HepG2 (cell line): ENCODE measurements around the gene AMPD2. TPM values are rescaled to one million over a fixed set of nuclear protein-coding genes. Genes with fewer than 3 reads are reported as not detected.

Experiments used
- AGO2 ChIP-seq: fragments of 200-400 bp; formaldehyde crosslinking; optimal IDR thresholded peaks from 2 replicates; pipeline ENCODE3; 2017; ENCODE audit warnings: mild to moderate bottlenecking, low read depth, low read length, moderate library complexity
- EHMT2 ChIP-seq: fragments of 200-600 bp; sonication (generic); IDR thresholded peaks from 2 replicates; pipeline ENCODE4 v1.7.0; 2017; ENCODE audit warnings: antibody characterized with exemption, low read depth, low read length, borderline replicate concordance
- FOXK1 ChIP-seq: sonication (generic); formaldehyde crosslinking; IDR thresholded peaks from 2 replicates; pipeline ENCODE4 v1.4.0; 2020; ENCODE audit warnings: low read depth, missing genetic modification reagents, borderline replicate concordance
- NFATC3 ChIP-seq: sonication (generic); formaldehyde crosslinking; IDR thresholded peaks from 2 replicates; pipeline ENCODE4 v1.5.1; 2020; ENCODE audit warnings: mild to moderate bottlenecking, missing genetic modification reagents
- PAXIP1 ChIP-seq: sonication (generic); formaldehyde crosslinking; conservative IDR thresholded peaks from 2 replicates; pipeline ENCODE4 v1.4.0; 2020; ENCODE audit warnings: mild to moderate bottlenecking, missing genetic modification reagents, moderate library complexity
- RAD21 ChIP-seq: fragments of 450-650 bp; formaldehyde crosslinking; IDR thresholded peaks from 2 replicates; pipeline ENCODE4 v1.5.0; 2020; ENCODE audit warnings: mild to moderate bottlenecking
- TEAD3 ChIP-seq: optimal IDR thresholded peaks from 2 replicates; pipeline ENCODE3; 2016; ENCODE audit warnings: borderline replicate concordance
- TGIF2 ChIP-seq: IDR thresholded peaks from 2 replicates; pipeline ENCODE4 v1.6.1; 2016; ENCODE audit warnings: control low read depth, missing compliant biosample characterization
- ZBTB46 ChIP-seq: sonication (generic); formaldehyde crosslinking; IDR thresholded peaks from 2 replicates; pipeline ENCODE4 v1.4.0; 2020; ENCODE audit warnings: mild to moderate bottlenecking, missing genetic modification reagents, borderline replicate concordance
- ZFX ChIP-seq: sonication (generic); formaldehyde crosslinking; IDR thresholded peaks from 2 replicates; pipeline ENCODE4 v1.4.0; 2020; ENCODE audit warnings: mild to moderate bottlenecking, low read depth, missing genetic modification reagents, moderate library complexity
- ZNF121 ChIP-seq: sonication (generic); formaldehyde crosslinking; IDR thresholded peaks from 2 replicates; pipeline ENCODE4 v1.5.0; 2020; ENCODE audit warnings: mild to moderate bottlenecking, missing genetic modification reagents
- ZNF335 ChIP-seq: sonication (generic); formaldehyde crosslinking; IDR thresholded peaks from 2 replicates; pipeline ENCODE4 v1.4.0; 2020; ENCODE audit warnings: missing genetic modification reagents
- ZNF430 ChIP-seq: sonication (generic); formaldehyde crosslinking; IDR thresholded peaks from 2 replicates; pipeline ENCODE4 v1.9.0; 2021; ENCODE audit warnings: mild to moderate bottlenecking, missing genetic modification reagents
- ZNF776 ChIP-seq: sonication (generic); formaldehyde crosslinking; IDR thresholded peaks from 2 replicates; pipeline ENCODE4 v1.4.0; 2020; ENCODE audit warnings: mild to moderate bottlenecking, missing genetic modification reagents
- ZNF780A ChIP-seq: sonication (generic); formaldehyde crosslinking; IDR thresholded peaks from 2 replicates; pipeline ENCODE4 v1.8.0; 2022; ENCODE audit warnings: mild to moderate bottlenecking, missing genetic modification reagents, moderate library complexity
- ZNF790 ChIP-seq: sonication (generic); formaldehyde crosslinking; IDR thresholded peaks from 2 replicates; pipeline ENCODE4 v1.8.0; 2022; ENCODE audit warnings: missing genetic modification reagents, mild to moderate bottlenecking, borderline replicate concordance
- polyA plus RNA-seq, 8 experiments: library from polyadenylated mRNA; depleted of rRNA in 3 of 8; stranded (reverse) in 7 of 8; unstranded in 1 of 8; fragments of >200 nt; fragmentation: Illumina TruSeq in 4 of 8; extraction: Trizol in 4 of 8; gene quantifications; 2 replicates each; pipeline versions ENCODE4 v1.2.1 to v1.2.3, GENCODE V29; 2011 to 2016; ENCODE audit warnings: low read depth in 4 of 8, missing spikeins in 1 of 8, mixed read lengths in 1 of 8; ENCODE audit not compliant: insufficient read depth in 1 of 8
- total RNA-seq, 5 experiments: library from RNA; depleted of rRNA; stranded (reverse); fragments of >200 nt; fragmentation: Illumina TruSeq; extraction: Trizol; gene quantifications; 2 replicates each; pipeline ENCODE4 v1.2.3, GENCODE V29; 2016; ENCODE audit warnings: low read depth in 1 of 5
- TF ChIP-seq, protein P1 (sequence below): sonication (generic); formaldehyde crosslinking; IDR thresholded peaks from 2 replicates; pipeline ENCODE4 v1.8.0; 2022; ENCODE audit warnings: missing genetic modification reagents, mild to moderate bottlenecking, borderline replicate concordance
- TF ChIP-seq, protein P2 (sequence below): sonication (generic); formaldehyde crosslinking; IDR thresholded peaks from 2 replicates; pipeline ENCODE4 v1.5.0; 2020; ENCODE audit warnings: missing genetic modification reagents
- TF ChIP-seq, protein P3 (sequence below): sonication (generic); formaldehyde crosslinking; IDR thresholded peaks from 2 replicates; pipeline ENCODE4 v1.5.0; 2020; ENCODE audit warnings: mild to moderate bottlenecking, missing genetic modification reagents

AMPD2 gene
- total and polyA plus RNA-seq, 2 of the 13 experiments (the other 11 are each of a cell fraction or from before 2014, with no cell fraction given), result 62.3 to 82.0 TPM

- TF ChIP-seq RAD21 (CRISPR knock-in tag) (no peak), PAXIP1 (CRISPR knock-in tag) (peak; percentile 47), NFATC3 (CRISPR knock-in tag) (no peak), TGIF2 (CRISPR knock-in tag) (peak; percentile 71), AGO2 (peak; percentile 75), ZNF121 (CRISPR knock-in tag) (no peak), ZNF335 (CRISPR knock-in tag) (no peak), FOXK1 (no peak), ZNF780A (CRISPR knock-in tag) (no peak; the same call in 1 of the 2 replicates), TEAD3 (CRISPR knock-in tag) (peak; percentile 5), ZFX (CRISPR knock-in tag) (peak; percentile 72; the same call in 1 of the 2 replicates), ZNF790 (CRISPR knock-in tag) (peak; percentile 65; the same call in 1 of the 2 replicates), ZNF430 (no peak), EHMT2 (no peak), ZBTB46 (CRISPR knock-in tag) (no peak), ZNF776 (0 out of 2 replicates have a peak, but pooled peaks have one; percentile 66)
- TF ChIP-seq, protein P1, sequence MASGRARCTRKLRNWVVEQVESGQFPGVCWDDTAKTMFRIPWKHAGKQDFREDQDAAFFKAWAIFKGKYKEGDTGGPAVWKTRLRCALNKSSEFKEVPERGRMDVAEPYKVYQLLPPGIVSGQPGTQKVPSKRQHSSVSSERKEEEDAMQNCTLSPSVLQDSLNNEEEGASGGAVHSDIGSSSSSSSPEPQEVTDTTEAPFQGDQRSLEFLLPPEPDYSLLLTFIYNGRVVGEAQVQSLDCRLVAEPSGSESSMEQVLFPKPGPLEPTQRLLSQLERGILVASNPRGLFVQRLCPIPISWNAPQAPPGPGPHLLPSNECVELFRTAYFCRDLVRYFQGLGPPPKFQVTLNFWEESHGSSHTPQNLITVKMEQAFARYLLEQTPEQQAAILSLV (CRISPR knock-in tag), result peak; percentile 59; the same call in 1 of the 2 replicates
- TF ChIP-seq, protein P2, sequence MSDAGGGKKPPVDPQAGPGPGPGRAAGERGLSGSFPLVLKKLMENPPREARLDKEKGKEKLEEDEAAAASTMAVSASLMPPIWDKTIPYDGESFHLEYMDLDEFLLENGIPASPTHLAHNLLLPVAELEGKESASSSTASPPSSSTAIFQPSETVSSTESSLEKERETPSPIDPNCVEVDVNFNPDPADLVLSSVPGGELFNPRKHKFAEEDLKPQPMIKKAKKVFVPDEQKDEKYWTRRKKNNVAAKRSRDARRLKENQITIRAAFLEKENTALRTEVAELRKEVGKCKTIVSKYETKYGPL (CRISPR knock-in tag), result 0 out of 2 replicates have a peak, but pooled peaks have one; percentile 24
- TF ChIP-seq, protein P3, sequence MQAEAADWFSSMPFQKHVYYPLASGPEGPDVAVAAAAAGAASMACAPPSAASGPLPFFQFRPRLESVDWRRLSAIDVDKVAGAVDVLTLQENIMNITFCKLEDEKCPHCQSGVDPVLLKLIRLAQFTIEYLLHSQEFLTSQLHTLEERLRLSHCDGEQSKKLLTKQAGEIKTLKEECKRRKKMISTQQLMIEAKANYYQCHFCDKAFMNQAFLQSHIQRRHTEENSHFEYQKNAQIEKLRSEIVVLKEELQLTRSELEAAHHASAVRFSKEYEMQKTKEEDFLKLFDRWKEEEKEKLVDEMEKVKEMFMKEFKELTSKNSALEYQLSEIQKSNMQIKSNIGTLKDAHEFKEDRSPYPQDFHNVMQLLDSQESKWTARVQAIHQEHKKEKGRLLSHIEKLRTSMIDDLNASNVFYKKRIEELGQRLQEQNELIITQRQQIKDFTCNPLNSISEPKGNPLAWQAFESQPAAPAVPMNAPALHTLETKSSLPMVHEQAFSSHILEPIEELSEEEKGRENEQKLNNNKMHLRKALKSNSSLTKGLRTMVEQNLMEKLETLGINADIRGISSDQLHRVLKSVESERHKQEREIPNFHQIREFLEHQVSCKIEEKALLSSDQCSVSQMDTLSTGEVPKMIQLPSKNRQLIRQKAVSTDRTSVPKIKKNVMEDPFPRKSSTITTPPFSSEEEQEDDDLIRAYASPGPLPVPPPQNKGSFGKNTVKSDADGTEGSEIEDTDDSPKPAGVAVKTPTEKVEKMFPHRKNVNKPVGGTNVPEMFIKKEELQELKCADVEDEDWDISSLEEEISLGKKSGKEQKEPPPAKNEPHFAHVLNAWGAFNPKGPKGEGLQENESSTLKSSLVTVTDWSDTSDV (CRISPR knock-in tag), result 0 out of 2 replicates have a peak, but pooled peaks have one; percentile 64
Measured at GRCh38 chr1:109619576-109620400, at the start of gene AMPD2, which contains the start of gene GNAT2 (continued).
